NT2/D1 (cell line): Measurements from ENCODE around the gene VTI1A.

Experiments used
- SUZ12 ChIP-seq: IDR thresholded peaks from 2 replicates; pipeline ENCODE4 v1.6.1; 2011; ENCODE audit not compliant: insufficient read length, insufficient read depth; ENCODE audit errors: extremely low read depth
- YY1 ChIP-seq: IDR thresholded peaks from 2 replicates; pipeline ENCODE4 v1.6.1; 2011; ENCODE audit not compliant: insufficient read length, insufficient read depth

DNA sequence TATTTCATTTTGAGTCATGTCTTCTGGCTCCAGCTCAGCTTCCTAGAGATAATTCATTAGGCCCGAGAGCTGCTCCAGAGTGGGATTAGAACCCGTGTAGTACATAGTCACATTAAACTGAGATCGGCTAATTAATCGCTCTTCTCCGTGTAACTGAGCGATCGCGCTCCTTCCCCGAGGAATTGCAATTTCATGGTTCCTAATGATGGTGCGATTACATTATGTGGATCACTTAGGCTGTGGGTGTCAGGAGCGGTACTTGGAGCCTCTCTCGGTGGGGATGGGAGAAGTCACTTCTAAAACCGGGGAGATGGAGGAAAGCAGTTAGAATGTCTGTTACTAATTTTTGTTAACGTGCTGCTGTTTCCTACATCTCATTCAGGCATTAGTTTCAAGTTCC lies 380.1 kb downstream of the VTI1A start:
- TF ChIP-seq SUZ12, result no peak
- TF ChIP-seq YY1, result no peak
